ENCODE results near the gene COL16A1.

Gene COL16A1

DNA sequence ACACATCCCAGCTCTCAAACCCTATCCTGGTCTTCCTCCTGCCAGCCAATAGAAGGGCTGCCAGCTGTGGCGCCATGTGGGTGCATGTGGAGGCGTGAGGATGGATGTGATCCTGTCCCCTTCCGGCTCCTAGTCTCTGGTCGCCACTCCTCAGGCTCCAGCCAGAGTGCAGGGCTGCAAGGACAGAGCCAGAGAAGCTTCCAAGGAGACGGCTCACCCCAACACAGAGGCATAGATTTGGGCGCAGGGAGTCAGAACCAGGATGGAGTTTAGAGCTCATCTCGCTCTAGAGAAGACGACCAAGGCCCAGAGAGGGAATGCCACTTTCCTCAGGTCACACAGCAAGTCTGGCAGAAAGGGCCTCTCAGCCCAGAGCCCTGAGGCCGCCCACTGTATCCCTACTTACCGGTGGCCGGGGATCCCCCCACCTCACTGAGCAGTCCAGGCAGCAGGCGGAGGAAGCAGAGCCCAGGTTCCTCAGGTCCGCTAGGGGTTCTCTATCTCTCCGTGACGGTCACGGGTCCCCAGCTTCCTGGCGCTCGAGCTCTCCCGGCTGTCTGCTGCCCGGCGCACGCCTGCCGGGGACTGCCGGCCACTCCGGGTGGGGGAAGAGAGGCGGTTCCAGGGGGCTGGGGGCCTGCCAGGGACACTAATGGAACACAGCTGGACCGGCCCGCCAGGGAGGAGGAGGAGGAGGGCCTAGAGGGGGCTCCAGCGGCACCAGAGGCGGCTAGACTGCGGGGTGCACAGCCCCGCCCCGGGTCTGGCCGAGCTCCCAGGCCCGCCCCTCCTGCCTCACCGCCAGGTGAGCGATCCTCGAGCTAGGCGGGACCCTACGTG is at the start of gene COL16A1:
Gene COL16A1 (minus strand): TSS at position 587 of the 840 bp plus-strand sequence. CDS start 1,824 bp downstream, outside the sequence.
- H3K9ac ChIP-seq (ENCODE audit: low read depth, low read length), result no peak within 1 kb of the TSS
- peaks cover 8% of the 10 kb centered on the region for H3K4me1 ChIP-seq (ENCODE audit: insufficient read depth, low read length)
- no peak within 1 kb of the TSS for H2AFZ ChIP-seq (ENCODE audit: low read depth, low read length)
- H3K4me2 ChIP-seq (ENCODE audit: insufficient read depth, low read length), result no peak within 1 kb of the TSS
- no peak within 1 kb of the TSS for H3K27ac ChIP-seq (ENCODE audit: low read length)
- TF ChIP-seq CTCF (IDR thresholded peaks at IDR 0.05; ENCODE audit: borderline replicate concordance, extremely low read depth, low read length, poor library complexity, severe bottlenecking), result no peak
- no peak for TF ChIP-seq EZH2 (IDR thresholded peaks at IDR 0.05; ENCODE audit: borderline replicate concordance, low read depth, low read length, severe bottlenecking)
- ATAC-seq (ENCODE audit: insufficient read depth, low read depth) (no peak), DNase-seq (no peak)
- no peaks in the 10 kb centered on the region for H3K79me2 ChIP-seq (ENCODE audit: insufficient read depth, low read length)
- H3K36me3 ChIP-seq (ENCODE audit: insufficient read depth, low read length), result no peaks in the 10 kb centered on the region
- H3K27me3 ChIP-seq (ENCODE audit: insufficient read depth, low read length, poor library complexity), result peaks cover 4% of the 10 kb centered on the region
- H3K4me3 ChIP-seq (ENCODE audit: low read depth in 1 of 2, low read length in 2 of 2), result no peak within 1 kb of the TSS
- H3K9me3 ChIP-seq (ENCODE audit: insufficient read depth, low read length, severe bottlenecking), result no peaks in the 10 kb centered on the region
- H4K20me1 ChIP-seq (ENCODE audit: insufficient read depth, low read length), result no peaks in the 10 kb centered on the region; the same call in 1 of the 2 replicates

GRCh38 chr1:31752952-31753475 is 49.2 kb upstream of the COL16A1 start:
- H3K27me3 ChIP-seq (ENCODE audit: insufficient read depth, low read length, poor library complexity), result no peaks in the 10 kb centered on the region
- DNase-seq (no peak), ATAC-seq (ENCODE audit: insufficient read depth, low read depth) (no peak)
- H3K27ac ChIP-seq (ENCODE audit: low read length), result peak overlapping the region; percentile 12; the same call in 1 of the 2 replicates
- no peak overlapping the region for H3K4me3 ChIP-seq (ENCODE audit: low read depth in 1 of 2, low read length in 2 of 2)
- no peaks in the 10 kb centered on the region for H3K36me3 ChIP-seq (ENCODE audit: insufficient read depth, low read length)
- no peak overlapping the region for H3K9ac ChIP-seq (ENCODE audit: low read depth, low read length)
- H2AFZ ChIP-seq (ENCODE audit: low read depth, low read length), result no peak overlapping the region
- H3K9me3 ChIP-seq (ENCODE audit: insufficient read depth, low read length, severe bottlenecking), result no peaks in the 10 kb centered on the region
- no peak overlapping the region for H3K4me2 ChIP-seq (ENCODE audit: insufficient read depth, low read length)
- TF ChIP-seq CTCF (IDR thresholded peaks at IDR 0.05; ENCODE audit: borderline replicate concordance, extremely low read depth, low read length, poor library complexity, severe bottlenecking) (no peak), EZH2 (IDR thresholded peaks at IDR 0.05; ENCODE audit: borderline replicate concordance, low read depth, low read length, severe bottlenecking) (no peak)
- no peaks in the 10 kb centered on the region for H3K79me2 ChIP-seq (ENCODE audit: insufficient read depth, low read length)
- H4K20me1 ChIP-seq (ENCODE audit: insufficient read depth, low read length), result peaks cover 8% of the 10 kb centered on the region; the same call in 1 of the 2 replicates
- peaks cover 29% of the 10 kb centered on the region for H3K4me1 ChIP-seq (ENCODE audit: insufficient read depth, low read length)

DNA sequence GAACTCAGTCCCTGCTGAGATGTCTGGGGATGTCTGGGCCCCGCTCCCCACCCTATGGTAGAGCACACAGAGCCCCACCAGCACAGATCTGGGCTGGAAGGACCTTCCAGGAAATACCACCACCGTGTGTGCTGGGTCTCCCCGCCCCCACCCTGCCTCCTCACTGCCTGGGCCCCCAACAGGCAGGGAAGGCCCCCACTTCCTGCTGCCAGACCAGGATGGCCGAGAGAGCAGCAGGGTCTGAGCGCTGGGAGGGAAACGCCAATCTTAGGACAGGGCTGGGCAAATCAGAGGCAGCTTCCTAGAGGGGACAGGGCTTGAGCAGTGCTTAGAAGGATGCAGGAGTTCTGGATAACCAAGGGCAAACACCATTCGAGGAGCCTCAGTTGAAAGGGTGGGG is 48.4 kb upstream of the COL16A1 start:
- H4K20me1 ChIP-seq (ENCODE audit: insufficient read depth, low read length), result peaks cover 6% of the 10 kb centered on the region
- no peaks in the 10 kb centered on the region for H3K27me3 ChIP-seq (ENCODE audit: insufficient read depth, low read length, poor library complexity)
- no peak overlapping the region for H3K4me2 ChIP-seq (ENCODE audit: insufficient read depth, low read length)
- no peak overlapping the region for H3K4me3 ChIP-seq (ENCODE audit: low read depth in 1 of 2, low read length in 2 of 2)
- peak; percentile 75 for DNase-seq
- H3K27ac ChIP-seq (ENCODE audit: low read length), result peak overlapping the region; percentile 33; the same call in 1 of the 2 replicates
- H3K4me1 ChIP-seq (ENCODE audit: insufficient read depth, low read length), result peaks cover 29% of the 10 kb centered on the region
- no peaks in the 10 kb centered on the region for H3K9me3 ChIP-seq (ENCODE audit: insufficient read depth, low read length, severe bottlenecking)
- TF ChIP-seq EZH2 (IDR thresholded peaks at IDR 0.05; ENCODE audit: borderline replicate concordance, low read depth, low read length, severe bottlenecking), result no peak
- TF ChIP-seq CTCF (IDR thresholded peaks at IDR 0.05; ENCODE audit: borderline replicate concordance, extremely low read depth, low read length, poor library complexity, severe bottlenecking), result no peak
- H3K36me3 ChIP-seq (ENCODE audit: insufficient read depth, low read length), result no peaks in the 10 kb centered on the region
- H3K79me2 ChIP-seq (ENCODE audit: insufficient read depth, low read length), result no peaks in the 10 kb centered on the region
- H3K9ac ChIP-seq (ENCODE audit: low read depth, low read length), result no peak overlapping the region
- no peak overlapping the region for H2AFZ ChIP-seq (ENCODE audit: low read depth, low read length)
- peak; percentile 91 for ATAC-seq (ENCODE audit: insufficient read depth, low read depth)
